ENCODE measurements around the gene COQ3.

- TF ChIP-seq CTCF (IDR thresholded peaks at IDR 0.05; ENCODE audit: poor library complexity) (no peak), EZH2 (IDR thresholded peaks at IDR 0.05; ENCODE audit: borderline replicate concordance) (no peak)
These were observed 49.7 kb downstream of the COQ3 start for GRCh38 chr6:99344289-99344688.

All from hepatocyte (in vitro differentiated cells).